CD4-positive, alpha-beta T cell treated with Interleukin-2 at 100 ng/mL for 4 hours (primary cell): Measurements from ENCODE around the gene FFAR2.
"Not testable (repeated sequence)": the region's sequence is repeated elsewhere in the genome, so short reads cannot be mapped to it uniquely, and the experiment has no call there.

Experiments used
- DNase-seq: peaks from one replicate; pipeline ENCODE4 v3.0.0-alpha.2; 2020; ENCODE audit warnings: low spot score

The FFAR2 gene

DNA sequence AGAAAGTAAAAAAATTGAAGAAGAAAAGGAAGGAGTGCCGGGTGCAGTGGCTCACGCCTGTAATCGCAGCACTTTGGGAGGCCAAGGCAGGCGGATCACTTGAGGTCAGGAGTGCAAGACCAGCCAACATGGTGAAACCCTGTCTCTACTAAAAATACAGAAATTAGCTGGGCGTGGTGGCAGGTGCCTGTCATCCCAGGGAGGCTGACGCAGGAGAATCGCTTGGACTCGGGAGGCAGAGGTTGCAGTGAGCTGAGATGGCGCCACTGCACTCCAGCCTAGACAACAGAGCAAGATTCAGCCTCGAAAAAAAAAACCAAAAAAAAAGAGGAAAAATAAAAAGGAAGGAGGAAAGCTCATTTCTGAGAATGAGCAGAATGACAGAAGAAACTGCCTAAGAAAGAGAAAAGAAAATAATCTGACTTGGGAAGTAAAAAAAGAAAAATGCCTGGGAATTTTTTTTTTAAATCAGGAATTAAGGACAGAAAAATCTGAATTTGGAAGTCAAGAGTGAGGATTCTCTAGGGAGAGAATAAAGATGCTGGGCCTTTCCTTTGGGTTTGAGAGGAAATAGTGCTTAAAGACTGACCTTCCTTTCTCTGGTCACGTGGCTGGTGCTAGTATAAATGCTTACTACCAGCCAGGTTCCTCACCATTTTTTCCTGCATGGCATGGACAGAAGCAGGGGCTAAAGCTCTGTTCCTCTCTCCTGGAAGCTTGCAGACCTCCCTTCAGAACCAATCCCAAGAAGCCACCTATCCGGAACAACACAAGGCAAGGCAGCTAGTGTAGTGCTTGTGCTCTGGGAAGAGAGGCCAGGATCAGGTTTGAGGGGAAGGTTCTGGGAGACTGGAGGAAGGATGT lies at the start of gene FFAR2:
TSS of gene FFAR2 (plus strand) at position 652 of the 864 bp plus-strand sequence. CDS start 1,458 bp downstream, outside the sequence.
- DNase-seq: no peak

- DNase-seq: no peak
Observed at GRCh38 chr19:35398570-35398969, 49.5 kb upstream of the FFAR2 start.

- DNase-seq: no peak
Observed at GRCh38 chr19:35399231-35399630, 48.8 kb upstream of the FFAR2 start.

- DNase-seq: no peak
Observed at GRCh38 chr19:35399948-35400772, 47.9 kb upstream of the FFAR2 start.

GRCh38 chr19:35400773-35401100 lies 47.3 kb upstream of the FFAR2 start:
- DNase-seq: no peak

- DNase-seq: not testable (repeated sequence)
Observed at GRCh38 chr19:35401416-35401815, 46.6 kb upstream of the FFAR2 start.

DNA sequence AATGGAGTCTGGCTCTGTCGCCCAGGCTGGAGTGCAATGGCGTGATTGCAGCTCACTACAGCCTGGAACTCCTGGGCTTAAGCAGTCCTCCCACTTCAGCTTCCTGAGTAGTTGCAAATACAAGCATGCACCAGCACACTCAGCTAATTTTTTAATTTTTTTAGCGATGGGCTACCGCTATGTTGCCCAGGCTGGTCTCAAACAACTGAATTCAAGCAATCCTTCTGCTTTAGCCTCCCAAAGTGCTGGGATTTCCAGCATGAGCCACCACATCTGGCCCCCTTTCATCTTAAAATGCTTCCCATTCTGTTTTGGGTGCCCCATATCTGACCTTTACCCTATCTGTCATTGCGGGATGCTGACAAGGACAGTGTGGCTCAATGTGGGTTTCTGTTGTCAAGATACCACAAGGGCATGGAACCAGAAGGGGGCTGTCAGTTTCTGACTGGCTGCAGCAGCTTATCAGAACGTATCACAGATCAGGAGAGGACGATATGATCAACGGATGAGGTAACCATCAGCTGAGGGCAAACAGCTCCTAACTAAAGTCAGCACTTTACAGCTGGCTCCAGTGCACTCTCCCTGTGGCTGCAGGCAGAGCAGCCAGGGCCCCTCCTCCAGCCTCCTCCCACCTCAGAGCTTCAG lies 44.8 kb upstream of the FFAR2 start:
- no peak for DNase-seq

- DNase-seq: peak; percentile 1
Observed at GRCh38 chr19:35404879-35405622, 43.0 kb upstream of the FFAR2 start.

DNA sequence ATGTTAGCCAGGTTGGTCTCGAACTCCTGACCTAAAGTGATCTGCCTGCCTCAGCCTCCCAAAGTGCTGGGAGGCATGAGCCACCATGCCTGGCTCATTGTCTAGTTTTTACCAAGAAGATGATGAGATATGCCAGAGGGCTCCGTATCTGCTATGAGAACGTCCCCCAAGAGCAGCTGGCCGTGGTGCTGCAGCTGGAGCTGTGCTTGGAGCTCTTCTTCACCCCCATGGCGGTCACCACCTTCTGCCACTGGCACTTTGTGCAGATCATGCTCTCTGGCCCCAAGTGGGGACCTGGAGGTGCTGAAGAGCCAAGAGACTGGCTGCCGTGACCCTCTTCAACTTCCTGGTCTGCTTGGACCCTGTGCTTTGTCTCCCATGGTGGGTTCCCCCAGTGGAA lies 40.4 kb upstream of the FFAR2 start:
- no peak for DNase-seq

DNA sequence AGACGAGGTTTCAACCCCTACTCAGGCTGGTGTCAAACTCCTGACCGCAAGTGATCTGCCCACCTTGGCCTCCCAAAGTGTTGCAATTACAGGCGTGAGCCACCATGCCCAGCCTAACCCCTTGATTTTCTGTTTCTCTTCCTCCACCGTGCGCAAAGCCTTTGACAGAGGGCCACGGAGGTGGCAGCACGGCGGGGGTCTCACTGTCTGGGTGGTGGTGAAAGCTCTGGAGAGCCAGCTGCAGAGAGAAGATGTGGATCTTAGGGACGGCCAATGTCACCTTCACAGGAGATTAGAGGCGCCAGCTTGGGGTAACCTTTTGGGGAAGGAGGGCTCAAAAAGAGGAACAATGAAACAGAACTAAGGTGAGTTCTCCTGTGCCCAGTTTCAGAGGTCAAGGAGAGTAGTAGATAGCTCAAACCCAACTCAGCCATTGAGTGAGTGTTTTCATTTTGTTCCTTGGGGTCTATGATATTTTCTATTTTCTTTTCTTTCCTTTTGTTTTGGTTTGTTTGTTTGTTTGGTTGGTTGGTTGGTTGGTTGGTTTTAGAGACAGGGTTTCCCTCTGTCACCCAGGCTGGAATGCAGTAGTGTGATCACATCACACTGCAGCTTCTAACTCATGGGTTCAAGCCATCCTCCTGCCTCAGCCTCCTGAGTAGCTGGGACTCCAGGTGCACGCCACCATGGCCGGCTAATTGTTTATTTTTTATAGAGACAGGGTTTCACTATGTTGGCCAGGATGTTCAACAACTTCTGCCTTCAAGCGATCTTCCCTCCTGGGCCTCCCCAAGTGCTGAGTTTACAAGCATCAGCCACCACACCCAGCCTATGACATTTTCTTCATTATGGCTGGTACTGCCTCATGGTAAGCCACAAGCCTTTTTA lies 39.5 kb upstream of the FFAR2 start:
- no peak for DNase-seq

GRCh38 chr19:35409191-35409590 lies 38.9 kb upstream of the FFAR2 start:
- DNase-seq: no peak

GRCh38 chr19:35410487-35410886 lies 37.6 kb upstream of the FFAR2 start:
- DNase-seq: no peak

DNA sequence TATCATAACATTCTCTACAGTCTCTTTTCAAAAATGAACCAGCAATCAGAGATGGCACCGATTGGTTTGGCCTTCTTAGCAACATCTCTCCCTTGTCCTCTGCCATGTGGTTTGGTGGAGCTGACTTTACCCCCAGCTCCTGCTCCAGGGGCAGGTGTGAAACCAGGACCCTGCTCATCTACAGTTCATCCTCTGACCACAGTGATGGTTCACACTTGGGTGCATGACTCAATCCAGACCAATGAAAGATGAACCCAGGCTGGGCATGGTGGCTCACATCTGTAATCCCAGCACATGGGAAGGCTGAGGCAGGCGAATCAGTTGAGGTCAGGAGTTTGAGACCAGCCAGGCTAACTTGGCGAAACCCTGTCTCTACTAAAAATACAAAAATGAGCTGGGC lies 33.6 kb upstream of the FFAR2 start:
- no peak for DNase-seq

GRCh38 chr19:35416331-35416730 lies 31.7 kb upstream of the FFAR2 start:
- no peak for DNase-seq

GRCh38 chr19:35417278-35417677 lies 30.8 kb upstream of the FFAR2 start:
- DNase-seq: no peak

DNA sequence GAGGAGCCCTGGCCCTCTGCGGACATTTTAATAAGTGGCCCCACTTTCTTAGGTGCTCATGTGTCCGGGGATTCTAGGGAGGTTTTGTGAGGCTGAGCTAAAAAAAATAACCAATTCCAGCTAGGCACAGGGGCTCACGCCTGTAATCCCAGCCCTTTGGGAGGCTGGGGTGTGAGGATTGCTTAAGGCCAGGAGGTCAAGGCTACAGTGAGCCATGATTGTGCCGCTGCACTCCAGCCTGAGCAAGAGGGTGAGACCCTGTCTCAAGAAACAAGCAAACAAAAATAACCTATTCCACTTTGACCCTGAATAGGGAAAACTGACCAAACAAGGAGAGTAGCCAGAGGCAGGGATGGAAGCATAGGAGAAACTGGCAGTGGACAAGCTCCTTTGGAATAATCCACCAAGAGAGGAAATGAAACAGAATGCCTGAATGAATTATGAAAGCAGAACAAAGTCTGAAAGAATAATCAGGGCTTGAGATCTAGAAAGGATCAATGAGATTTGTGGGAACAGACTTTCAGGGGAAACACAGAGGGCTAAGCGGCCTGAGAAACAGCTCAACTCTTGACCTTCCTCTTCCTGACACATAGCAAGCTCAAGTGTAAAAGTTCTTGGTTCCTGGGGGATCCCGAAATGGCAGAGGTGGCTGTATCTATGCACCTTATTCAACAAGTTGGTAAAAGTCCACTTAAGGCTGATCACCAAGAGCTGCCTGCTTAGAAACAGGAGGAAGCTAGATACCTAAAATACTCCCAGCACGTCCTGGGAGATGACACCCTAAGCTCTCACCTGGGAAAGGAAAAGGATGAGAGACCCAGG lies 30.1 kb upstream of the FFAR2 start:
- DNase-seq: no peak

GRCh38 chr19:35419046-35419445 lies 29.0 kb upstream of the FFAR2 start:
- DNase-seq: no peak

GRCh38 chr19:35419805-35420204 lies 28.3 kb upstream of the FFAR2 start:
- DNase-seq: no peak

DNA sequence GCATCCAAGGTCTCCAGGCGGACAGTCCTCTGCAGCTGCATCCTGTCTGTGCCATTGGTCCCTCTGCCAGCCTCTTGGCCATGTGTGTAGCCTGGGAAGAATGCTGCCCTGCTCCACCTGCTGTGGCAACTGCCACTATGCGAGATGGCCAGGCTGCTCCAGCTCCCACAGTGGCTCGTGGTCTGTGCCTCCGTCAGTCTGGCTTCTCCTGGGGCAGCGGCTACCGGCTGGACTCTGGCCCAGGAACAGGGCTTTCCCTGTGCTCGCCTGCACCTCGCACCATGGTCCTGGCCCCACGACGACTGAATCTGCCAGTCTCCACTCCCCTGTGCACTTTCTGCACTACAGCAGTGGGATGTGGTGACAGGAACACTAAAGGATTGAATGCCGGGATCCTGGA lies 26.7 kb upstream of the FFAR2 start:
- no peak for DNase-seq

GRCh38 chr19:35423406-35423805 lies 24.7 kb upstream of the FFAR2 start:
- DNase-seq: not testable (repeated sequence)
